H9 (cell line): ENCODE measurements around the gene SPATA25. TPM values are rescaled to one million over a fixed set of nuclear protein-coding genes. Genes with fewer than 3 reads are reported as not detected.

Source experiments
- DNase-seq: peaks from one replicate; pipeline ENCODE4 v3.0.0-alpha.2; 2017
- H2AFZ ChIP-seq: one replicate; pipeline ENCODE4 v1.6.1; 2013; ENCODE audit warnings: mild to moderate bottlenecking, low read length, control low read depth, moderate library complexity
- H2AK5ac ChIP-seq: 2 replicates; pipeline ENCODE4 v1.6.1; 2013; ENCODE audit warnings: low read length, control low read depth, mixed read lengths; ENCODE audit not compliant: insufficient read length
- H2BK120ac ChIP-seq: one replicate; pipeline ENCODE4 v1.6.1; 2013; ENCODE audit warnings: low read depth, mild to moderate bottlenecking, low read length, control low read depth, inconsistent platforms; ENCODE audit not compliant: poor library complexity, severe bottlenecking
- H2BK12ac ChIP-seq: 2 replicates; pipeline ENCODE4 v1.6.1; 2013; ENCODE audit warnings: low read length, control low read depth, mixed read lengths, low read depth; ENCODE audit not compliant: insufficient read length
- H2BK15ac ChIP-seq: 2 replicates; pipeline ENCODE4 v1.6.1; 2013; ENCODE audit warnings: low read depth, low read length, control low read depth
- H2BK20ac ChIP-seq: one replicate; pipeline ENCODE4 v1.6.1; 2013; ENCODE audit warnings: low read depth, mild to moderate bottlenecking, low read length, control low read depth, inconsistent platforms; ENCODE audit not compliant: poor library complexity, severe bottlenecking
- H2BK5ac ChIP-seq: 2 replicates; pipeline ENCODE4 v1.6.1; 2013; ENCODE audit warnings: low read length, control low read depth, mixed read lengths; ENCODE audit not compliant: insufficient read length
- H3K14ac ChIP-seq: 2 replicates; pipeline ENCODE4 v1.6.1; 2013; ENCODE audit warnings: low read length, control low read depth; ENCODE audit not compliant: insufficient read depth
- H3K18ac ChIP-seq: 2 replicates; pipeline ENCODE4 v1.6.1; 2013; ENCODE audit warnings: low read depth, mild to moderate bottlenecking, mixed read lengths, low read length, control low read depth; ENCODE audit not compliant: insufficient read length
- H3K23ac ChIP-seq: 2 replicates; pipeline ENCODE4 v1.6.1; 2013; ENCODE audit warnings: low read length, control low read depth, mixed read lengths, low read depth; ENCODE audit not compliant: insufficient read length
- H3K23me2 ChIP-seq: 2 replicates; pipeline ENCODE4 v1.6.1; 2013; ENCODE audit warnings: low read depth, mild to moderate bottlenecking, mixed read lengths, low read length, control low read depth; ENCODE audit not compliant: insufficient read length, poor library complexity, severe bottlenecking
- H3K27ac ChIP-seq: 2 replicates; pipeline ENCODE4 v1.5.1; 2013; ENCODE audit warnings: low read length, control low read depth, mixed read lengths, low read depth; ENCODE audit not compliant: insufficient read length
- H3K27me3 ChIP-seq: 2 replicates; pipeline ENCODE4 v1.6.1; 2013; ENCODE audit warnings: low read length, control low read depth, inconsistent platforms; ENCODE audit not compliant: insufficient read depth
- H3K4ac ChIP-seq: 2 replicates; pipeline ENCODE4 v1.6.1; 2013; ENCODE audit warnings: low read depth, mild to moderate bottlenecking, control low read depth, inconsistent platforms, low read length, moderate library complexity
- H3K4me1 ChIP-seq: 2 replicates; pipeline ENCODE4 v1.6.1; 2013; ENCODE audit warnings: low read length, control low read depth, inconsistent platforms; ENCODE audit not compliant: insufficient read depth
- H3K4me2 ChIP-seq: 2 replicates; pipeline ENCODE4 v1.6.1; 2013; ENCODE audit warnings: low read length, control low read depth, mixed read lengths; ENCODE audit not compliant: insufficient read length, insufficient read depth
- H3K56ac ChIP-seq: 2 replicates; pipeline ENCODE4 v1.6.1; 2013; ENCODE audit warnings: low read depth, mild to moderate bottlenecking, mixed read lengths, low read length, control low read depth; ENCODE audit not compliant: insufficient read length
- H3K79me1 ChIP-seq: 2 replicates; pipeline ENCODE4 v1.6.1; 2013; ENCODE audit warnings: low read depth, mild to moderate bottlenecking, moderate library complexity, low read length, control low read depth, inconsistent platforms; ENCODE audit not compliant: insufficient read depth, poor library complexity, severe bottlenecking
- H3K79me2 ChIP-seq: 2 replicates; pipeline ENCODE4 v1.6.1; 2013; ENCODE audit warnings: low read length, control low read depth, inconsistent platforms; ENCODE audit not compliant: insufficient read depth
- H3K9ac ChIP-seq: 2 replicates; pipeline ENCODE4 v1.6.1; 2013; ENCODE audit warnings: low read length, control low read depth, mixed read lengths; ENCODE audit not compliant: insufficient read length; ENCODE audit errors: extremely low read depth
- H3K9me3 ChIP-seq: one replicate; pipeline ENCODE4 v1.6.1; 2013; ENCODE audit warnings: low read depth, low read length, inconsistent platforms; ENCODE audit not compliant: control insufficient read depth
- H3T11ph ChIP-seq: one replicate; pipeline ENCODE4 v1.6.1; 2013; ENCODE audit warnings: mild to moderate bottlenecking, low read length, control low read depth, inconsistent platforms
- H4K20me1 ChIP-seq: one replicate; pipeline ENCODE4 v1.6.1; 2013; ENCODE audit not compliant: control insufficient read depth, insufficient read length, insufficient read depth
- H4K5ac ChIP-seq: 2 replicates; pipeline ENCODE4 v1.6.1; 2013; ENCODE audit warnings: low read depth, mild to moderate bottlenecking, mixed read lengths, low read length, control low read depth; ENCODE audit not compliant: insufficient read length
- H4K8ac ChIP-seq: replicated peaks from 2 replicates; pipeline ENCODE4 v1.6.1; 2013; ENCODE audit warnings: low read length, control low read depth, mixed read lengths, low read depth; ENCODE audit not compliant: insufficient read length
- H4K91ac ChIP-seq: 2 replicates; pipeline ENCODE4 v1.6.1; 2013; ENCODE audit warnings: low read depth, mild to moderate bottlenecking, moderate library complexity, mixed read lengths, low read length, control low read depth; ENCODE audit not compliant: insufficient read length
- H3K27ac Mint-ChIP-seq, 3 experiments: 2 replicates in 2 of 3; 3 replicates in 1 of 3; pipeline ENCODE4 v1.8.0; 2020 to 2021; ENCODE audit warnings: mixed read lengths in 3 of 3, mild to moderate bottlenecking in 1 of 3, moderate library complexity in 1 of 3
- H3K27me3 Mint-ChIP-seq: 2 replicates; pipeline ENCODE4 v1.8.0; 2021; ENCODE audit warnings: low read depth, mild to moderate bottlenecking, moderate library complexity, mixed read lengths
- H3K36me3 Mint-ChIP-seq, 3 experiments: 2 replicates in 2 of 3; 3 replicates in 1 of 3; pipeline ENCODE4 v1.8.0; 2020 to 2021; ENCODE audit warnings: low read depth in 3 of 3, mixed read lengths in 3 of 3; ENCODE audit not compliant: insufficient read depth in 1 of 3
- H3K4me1 Mint-ChIP-seq, 2 experiments: 2 replicates each; pipeline ENCODE4 v1.8.0; 2020; ENCODE audit warnings: mixed read lengths in 2 of 2
- H3K4me3 Mint-ChIP-seq, 2 experiments: 2 replicates in 1 of 2; 3 replicates in 1 of 2; pipeline ENCODE4 v1.8.0; 2020 to 2021; ENCODE audit warnings: mild to moderate bottlenecking in 2 of 2, mixed read lengths in 2 of 2, moderate library complexity in 1 of 2
- H3K9me3 Mint-ChIP-seq, 2 experiments: 2 replicates in 1 of 2; 3 replicates in 1 of 2; pipeline ENCODE4 v1.8.0; 2020; ENCODE audit warnings: mild to moderate bottlenecking in 2 of 2, mixed read lengths in 2 of 2, moderate library complexity in 1 of 2
- WGBS: extraction: QIAGEN DNeasy Blood & Tissue Kit; methylation state at CpG from one replicate; pipeline ENCODE4 v1.1.7; 2013; ENCODE audit warnings: missing lambda C conversion rate, low lambda C conversion rate, mixed read lengths; ENCODE audit not compliant: insufficient read length; ENCODE audit errors: extremely low coverage; 5-methylcytosine and 5-hydroxymethylcytosine counted together
- total RNA-seq: library from RNA; stranded (reverse); gene quantifications from 2 replicates; pipeline ENCODE4 v1.2.1, GENCODE V29; 2021
- TF ChIP-seq, protein P1 (sequence below): fragments of 200-600 bp; sonication (generic); conservative IDR thresholded peaks from 3 replicates; pipeline ENCODE4 v1.8.0; 2021; ENCODE audit warnings: antibody characterized with exemption, mild to moderate bottlenecking

SPATA25 gene
- total RNA-seq, 1 experiment from 2014 or later, result 2.4 TPM

DNA sequence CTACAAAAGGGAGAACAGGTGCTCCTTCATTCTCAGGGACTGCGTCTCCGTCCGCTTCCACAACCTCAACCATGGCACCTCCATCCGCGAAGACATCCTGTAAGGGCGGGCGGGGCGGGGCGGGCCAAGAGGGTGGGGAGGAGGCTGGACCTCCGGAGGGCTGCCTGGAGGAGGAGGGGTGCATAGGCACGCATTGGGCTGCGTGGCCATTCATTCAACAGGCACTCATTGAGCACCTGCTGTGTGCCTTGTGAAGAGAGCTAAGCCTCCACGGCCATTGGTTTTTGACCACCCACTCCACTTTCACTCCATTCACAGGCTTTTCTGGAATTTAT is 29.6 kb downstream of the SPATA25 start:
- Histone ChIP-seq H3K27me3 (no peaks in the 10 kb centered on the region), H4K5ac (no peak overlapping the region), H3T11ph (no peak overlapping the region), H3K4ac (no peak overlapping the region), H2BK15ac (no peak overlapping the region), H3K9me3 (no peaks in the 10 kb centered on the region), H2AK5ac (no peak overlapping the region), H3K18ac (no peak overlapping the region), H3K9ac (no peak overlapping the region), H4K8ac (no peak overlapping the region), H3K23ac (no peak overlapping the region), H3K4me2 (peak overlapping the region; percentile 97), H2BK20ac (no peak overlapping the region), H2BK5ac (no peak overlapping the region), H3K27ac (no peak overlapping the region), H4K20me1 (peaks cover 2% of the 10 kb centered on the region), H3K23me2 (peaks cover 5% of the 10 kb centered on the region), H2BK120ac (no peak overlapping the region), H4K91ac (no peak overlapping the region), H3K56ac (no peak overlapping the region), H3K79me2 (peaks cover 3% of the 10 kb centered on the region; the same call in 1 of the 2 replicates), H3K14ac (no peak overlapping the region), H3K79me1 (no peaks in the 10 kb centered on the region), H3K4me1 (peaks cover 14% of the 10 kb centered on the region; the same call in 1 of the 2 replicates), H2BK12ac (no peak overlapping the region), H2AFZ (no peak overlapping the region)
- peaks cover 50 to 55% of the 10 kb centered on the region in 2 experiments for H3K4me1 Mint-ChIP-seq
- peak; percentile 89 for DNase-seq
- no peaks in the 10 kb centered on the region for H3K9me3 Mint-ChIP-seq
- no CpG with 5 or more reads among the region's 13 CpGs for WGBS
- H3K36me3 Mint-ChIP-seq, result peaks cover 5 to 8% (median 6%) of the 10 kb centered on the region in 3 experiments; a peak in 5 of 7 replicates
- H3K4me3 Mint-ChIP-seq, result peak overlapping the region; percentile 90 to 93
- TF ChIP-seq, protein P1, sequence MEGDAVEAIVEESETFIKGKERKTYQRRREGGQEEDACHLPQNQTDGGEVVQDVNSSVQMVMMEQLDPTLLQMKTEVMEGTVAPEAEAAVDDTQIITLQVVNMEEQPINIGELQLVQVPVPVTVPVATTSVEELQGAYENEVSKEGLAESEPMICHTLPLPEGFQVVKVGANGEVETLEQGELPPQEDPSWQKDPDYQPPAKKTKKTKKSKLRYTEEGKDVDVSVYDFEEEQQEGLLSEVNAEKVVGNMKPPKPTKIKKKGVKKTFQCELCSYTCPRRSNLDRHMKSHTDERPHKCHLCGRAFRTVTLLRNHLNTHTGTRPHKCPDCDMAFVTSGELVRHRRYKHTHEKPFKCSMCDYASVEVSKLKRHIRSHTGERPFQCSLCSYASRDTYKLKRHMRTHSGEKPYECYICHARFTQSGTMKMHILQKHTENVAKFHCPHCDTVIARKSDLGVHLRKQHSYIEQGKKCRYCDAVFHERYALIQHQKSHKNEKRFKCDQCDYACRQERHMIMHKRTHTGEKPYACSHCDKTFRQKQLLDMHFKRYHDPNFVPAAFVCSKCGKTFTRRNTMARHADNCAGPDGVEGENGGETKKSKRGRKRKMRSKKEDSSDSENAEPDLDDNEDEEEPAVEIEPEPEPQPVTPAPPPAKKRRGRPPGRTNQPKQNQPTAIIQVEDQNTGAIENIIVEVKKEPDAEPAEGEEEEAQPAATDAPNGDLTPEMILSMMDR, result no peak
- H3K27ac Mint-ChIP-seq, result peak overlapping the region; percentile 95 to 99 (median 96)
- H3K27me3 Mint-ChIP-seq, result no peaks in the 10 kb centered on the region
